ENCODE measurements around the gene ANO10.

GRCh38 chr3:43410592-43410991, 211.2 kb downstream of the ANO10 start:
- TF ChIP-seq POLR2A (IDR thresholded peaks at IDR 0.05) (no peak), CTCF (IDR thresholded peaks at IDR 0.05) (no peak)

Data from heart left ventricle (tissue), 13 donors.